Measurements from ENCODE around the gene IZUMO4.

Gene IZUMO4

DNA sequence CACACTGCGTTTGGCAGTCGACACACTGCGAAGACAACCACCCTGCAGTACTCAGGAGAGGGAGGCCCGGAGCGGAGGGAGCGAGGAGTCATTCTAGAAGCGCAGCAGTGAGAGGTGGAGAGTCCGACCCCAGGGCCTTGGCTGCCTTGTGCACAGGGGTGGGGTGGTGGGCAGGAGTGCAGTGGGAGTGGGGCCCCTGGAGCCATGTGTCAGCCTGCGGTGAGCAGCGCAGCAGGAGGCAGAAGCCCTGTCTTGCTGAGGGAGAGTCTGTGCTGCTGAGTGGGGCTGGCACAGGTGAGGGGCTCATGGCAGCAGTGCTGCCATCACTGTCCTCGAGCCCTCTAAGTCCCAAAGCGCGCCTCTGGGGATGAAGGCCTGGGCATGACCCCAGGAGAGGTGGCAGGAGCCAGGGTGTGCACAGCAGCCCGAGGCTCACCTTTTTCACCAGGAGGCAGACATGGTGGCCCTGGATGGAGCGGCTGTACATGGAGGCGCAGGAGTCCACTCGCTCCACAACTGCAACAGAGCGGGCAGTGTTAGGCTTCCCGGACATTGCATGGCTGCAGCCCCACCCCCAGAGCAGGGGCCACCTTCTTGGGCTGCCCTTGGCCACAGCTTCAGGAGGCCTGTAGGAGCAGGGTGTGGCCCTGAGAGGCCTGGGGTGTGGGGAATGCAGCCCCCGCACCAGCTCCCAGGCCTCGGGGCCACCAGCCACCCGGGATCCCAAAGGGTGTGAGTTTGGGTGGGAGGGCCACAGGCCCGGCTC lies 11.7 kb downstream of the IZUMO4 start:
- DNase-seq: no peak

DNA sequence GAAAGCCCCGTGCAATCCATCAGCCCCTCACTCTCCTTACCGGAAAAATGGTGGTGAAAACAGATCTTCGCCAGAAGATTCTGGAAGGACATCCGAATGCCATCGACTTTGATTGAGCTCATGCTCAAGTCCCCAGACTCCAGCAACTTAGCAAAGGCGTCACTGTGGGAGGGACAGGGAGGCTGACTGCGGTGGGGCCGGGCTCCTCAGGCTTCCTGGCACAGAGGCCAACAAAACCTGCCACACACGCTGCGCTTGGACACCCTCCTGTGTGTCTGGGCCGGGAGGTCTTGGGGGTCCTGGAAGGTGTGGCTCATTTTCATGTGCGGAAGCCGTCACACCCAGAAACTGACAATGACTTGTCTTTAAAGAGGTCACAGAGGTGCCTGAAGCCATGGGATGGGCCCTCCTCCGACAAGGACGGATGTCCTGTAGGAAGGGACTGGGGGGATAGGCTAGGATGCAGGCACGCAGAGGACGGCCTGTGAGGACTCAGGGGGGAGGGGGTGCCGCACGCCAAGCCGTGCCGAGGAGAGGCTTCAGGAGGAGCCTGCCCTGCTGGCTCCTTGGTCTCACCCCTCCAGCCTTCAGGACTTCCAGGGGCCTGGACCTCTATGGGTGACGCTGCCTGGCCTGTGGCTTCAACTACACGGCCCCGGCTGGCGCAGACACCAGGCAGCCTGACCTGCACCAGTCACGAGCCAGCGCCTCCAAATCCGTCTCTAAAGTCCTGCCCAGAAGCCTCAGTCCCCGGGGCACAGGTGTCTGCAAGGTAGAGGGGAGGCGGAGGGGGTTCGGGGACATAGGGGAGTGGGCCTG lies 12.5 kb downstream of the IZUMO4 start:
- no peak for DNase-seq

DNA sequence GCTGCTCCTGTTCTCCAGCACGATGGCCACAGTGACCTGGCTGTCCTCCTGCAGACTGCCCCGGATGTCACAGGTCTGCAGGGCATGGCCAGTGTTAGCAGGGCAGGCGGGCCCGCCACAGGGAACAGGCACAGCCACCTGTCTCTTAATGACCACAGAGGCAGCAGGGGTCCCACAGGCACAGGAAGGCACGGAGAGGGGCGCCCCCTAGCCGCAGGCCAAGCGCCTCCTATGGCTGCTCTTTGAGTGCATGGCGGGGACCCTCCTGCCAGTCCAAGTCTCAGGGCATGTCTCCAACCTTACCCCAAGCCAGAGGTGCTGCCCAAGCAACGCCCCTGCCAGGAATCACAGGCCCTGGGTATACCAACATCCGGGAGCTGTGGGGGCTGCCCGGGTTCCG lies 14.1 kb downstream of the IZUMO4 start:
- no peak for DNase-seq

DNA sequence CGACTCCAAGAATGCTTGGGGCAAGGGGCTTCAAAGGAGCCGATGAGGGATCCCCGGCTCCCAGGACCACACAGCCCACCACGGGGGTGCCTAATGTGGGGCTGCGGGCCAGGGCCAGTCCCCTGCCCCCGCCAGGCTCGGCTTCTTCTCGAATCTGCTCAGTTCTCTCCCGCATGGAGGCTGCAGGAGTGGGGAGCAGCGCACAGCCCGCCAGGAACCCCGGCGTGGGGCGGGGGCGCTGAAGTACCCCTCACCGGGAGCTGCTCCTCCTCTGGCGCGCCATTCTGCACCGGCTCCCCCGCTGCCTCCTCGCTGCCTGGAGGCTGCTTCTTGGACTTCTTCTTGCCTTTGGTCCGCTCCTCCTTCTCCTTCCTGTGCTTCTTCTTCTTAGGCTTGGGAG lies 14.7 kb downstream of the IZUMO4 start:
- no peak for DNase-seq

DNA sequence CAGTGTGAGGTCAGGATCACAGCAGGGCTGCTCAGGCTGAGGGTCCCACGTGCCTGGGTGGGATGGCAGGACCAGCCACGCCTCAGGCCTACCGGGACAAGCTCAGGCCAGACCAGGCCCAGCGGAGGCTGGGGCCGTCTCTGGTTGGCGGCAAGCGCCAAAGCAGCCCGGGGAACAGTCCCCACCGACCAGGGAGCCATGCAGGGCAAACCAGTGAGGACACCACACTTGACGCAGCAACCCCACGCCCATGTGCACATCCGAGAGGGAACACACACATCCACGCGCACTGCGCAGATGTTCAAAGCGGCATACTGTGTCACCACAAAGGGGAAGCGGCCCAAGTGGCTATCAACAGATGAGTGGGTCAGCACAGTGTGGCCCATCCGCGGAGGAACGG lies 15.2 kb downstream of the IZUMO4 start:
- no peak for DNase-seq

DNA sequence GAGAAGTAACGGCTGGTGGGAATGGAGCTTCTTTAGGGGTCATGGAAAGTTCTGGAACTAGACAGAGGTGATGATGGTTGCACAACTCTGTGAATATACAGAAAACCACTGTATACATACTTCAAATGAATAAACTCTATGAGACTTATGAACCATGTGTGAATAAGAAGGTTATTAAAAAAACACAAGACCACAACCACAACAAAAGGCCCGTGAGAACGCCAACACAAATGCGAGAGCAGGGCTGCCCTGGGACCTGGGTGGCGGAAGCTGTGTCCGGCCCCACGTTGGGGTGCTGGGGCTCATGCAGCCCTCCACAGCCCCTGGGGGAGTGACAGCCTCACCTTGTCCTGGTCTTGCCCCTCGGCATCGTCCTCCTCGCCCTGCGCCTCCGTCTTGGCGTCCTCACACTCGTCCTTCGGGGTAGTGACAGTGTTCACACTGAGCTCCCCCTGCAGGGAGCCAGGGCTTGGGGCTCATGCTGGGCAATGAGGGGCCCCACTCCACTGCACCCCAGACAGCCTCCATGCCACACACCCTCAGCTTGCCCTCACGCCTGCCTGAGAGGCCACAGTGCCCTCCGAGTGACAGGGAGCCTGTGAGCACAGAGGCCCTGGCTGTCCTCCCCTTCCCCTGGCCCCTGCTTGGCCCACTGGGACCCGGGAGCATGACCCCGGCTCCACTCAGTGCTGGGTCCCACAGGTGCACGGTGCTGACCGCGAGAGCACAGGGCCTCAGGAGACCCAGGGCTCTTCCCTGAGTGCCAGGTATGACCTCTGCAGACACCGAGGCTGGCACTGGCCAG lies 16.0 kb downstream of the IZUMO4 start:
- no peak for DNase-seq

DNA sequence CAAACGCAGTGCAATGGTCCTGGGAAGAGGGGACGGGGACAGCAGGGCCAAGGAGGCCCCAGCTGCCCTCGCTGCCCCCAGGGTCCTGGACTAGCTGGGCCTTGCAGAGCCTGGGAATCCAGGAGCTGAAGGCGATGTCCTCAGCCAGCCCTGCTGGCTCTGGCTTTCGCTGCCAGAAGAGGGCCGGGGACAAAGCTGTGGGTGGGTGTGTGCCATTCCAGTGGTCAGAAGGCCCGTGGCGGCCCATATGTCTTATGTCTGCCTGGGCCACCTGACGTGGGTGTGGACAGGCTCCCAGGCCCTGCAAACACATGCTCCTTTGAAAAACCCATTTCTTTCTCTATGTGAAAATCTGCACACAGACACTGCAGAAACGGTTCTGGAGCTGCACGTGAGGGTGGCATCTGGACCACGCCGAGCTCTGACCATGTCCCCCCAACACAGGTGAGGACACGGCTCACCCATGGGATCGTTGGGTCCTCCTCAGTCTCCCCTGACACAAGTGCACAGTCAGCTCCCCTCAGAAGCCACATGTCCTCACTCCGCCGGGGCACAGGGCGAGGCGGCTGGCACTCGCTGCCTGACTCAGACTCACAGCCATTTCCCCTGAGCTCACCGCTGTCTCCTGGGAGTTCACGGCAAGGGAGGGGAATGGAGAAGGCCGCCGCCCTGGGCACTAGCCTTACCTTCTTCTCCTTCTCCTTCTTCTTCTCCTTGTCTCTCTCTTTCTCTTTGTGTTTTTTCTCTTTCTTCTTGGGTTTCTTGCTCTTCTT lies 16.9 kb downstream of the IZUMO4 start:
- DNase-seq: no peak

DNA sequence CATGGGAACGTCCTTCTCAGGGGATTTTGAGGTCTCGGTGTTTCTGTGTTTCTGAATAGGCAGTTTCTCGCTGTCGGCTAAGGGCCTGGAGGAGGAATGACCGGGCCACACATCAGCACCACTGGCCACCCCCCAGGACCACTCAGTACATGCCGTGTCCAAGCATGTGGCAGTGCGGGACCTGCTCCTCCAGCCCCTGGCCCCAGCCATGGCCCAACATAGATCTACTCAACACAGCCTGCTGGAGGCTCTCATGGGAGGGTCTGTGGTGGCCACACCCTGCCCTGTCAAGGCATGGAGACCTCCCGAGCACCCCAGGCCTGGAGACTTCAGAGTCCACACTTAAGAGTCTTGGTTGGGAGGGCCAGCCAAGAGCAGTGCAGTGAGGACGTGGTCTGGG lies 17.5 kb downstream of the IZUMO4 start:
- no peak for DNase-seq

DNA sequence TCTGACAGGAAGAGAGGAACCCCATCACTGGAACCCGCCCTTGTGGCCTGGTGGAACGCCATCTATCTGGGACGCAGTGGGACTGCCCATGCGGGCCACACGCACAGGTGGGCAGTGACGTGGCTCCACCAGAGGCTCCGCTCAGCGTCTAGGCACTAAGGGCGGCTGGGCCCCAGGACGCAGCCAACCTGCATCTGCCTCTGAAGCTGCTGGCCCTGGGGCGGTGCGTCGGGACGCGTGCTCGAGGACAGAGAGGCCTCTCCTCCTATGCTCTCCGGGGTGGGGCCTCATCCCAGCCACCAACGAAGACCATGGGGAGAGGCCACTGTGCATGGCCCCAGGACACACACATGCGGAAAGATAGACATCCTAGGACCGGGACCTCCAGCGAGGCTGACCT lies 18.1 kb downstream of the IZUMO4 start:
- DNase-seq: no peak

DNA sequence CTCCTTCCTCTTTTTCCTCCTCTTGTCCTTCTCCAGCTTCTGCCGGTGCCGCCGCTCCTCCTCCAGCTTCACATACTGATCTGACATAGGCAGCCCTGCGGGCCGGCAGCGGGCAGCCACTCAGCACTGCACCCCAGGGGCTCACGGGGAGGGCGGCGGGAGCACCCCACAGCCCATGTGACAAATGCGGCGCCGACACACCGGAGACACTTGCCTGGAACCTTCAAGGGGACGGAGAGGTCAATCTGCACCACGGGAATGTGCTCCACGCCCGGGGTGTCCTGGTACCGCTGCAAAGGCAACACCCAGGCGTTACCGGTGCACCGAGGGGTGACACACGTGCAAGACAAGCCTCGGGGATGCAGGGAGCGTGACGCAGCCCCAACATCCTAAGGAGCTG lies 18.6 kb downstream of the IZUMO4 start:
- no peak for DNase-seq

DNA sequence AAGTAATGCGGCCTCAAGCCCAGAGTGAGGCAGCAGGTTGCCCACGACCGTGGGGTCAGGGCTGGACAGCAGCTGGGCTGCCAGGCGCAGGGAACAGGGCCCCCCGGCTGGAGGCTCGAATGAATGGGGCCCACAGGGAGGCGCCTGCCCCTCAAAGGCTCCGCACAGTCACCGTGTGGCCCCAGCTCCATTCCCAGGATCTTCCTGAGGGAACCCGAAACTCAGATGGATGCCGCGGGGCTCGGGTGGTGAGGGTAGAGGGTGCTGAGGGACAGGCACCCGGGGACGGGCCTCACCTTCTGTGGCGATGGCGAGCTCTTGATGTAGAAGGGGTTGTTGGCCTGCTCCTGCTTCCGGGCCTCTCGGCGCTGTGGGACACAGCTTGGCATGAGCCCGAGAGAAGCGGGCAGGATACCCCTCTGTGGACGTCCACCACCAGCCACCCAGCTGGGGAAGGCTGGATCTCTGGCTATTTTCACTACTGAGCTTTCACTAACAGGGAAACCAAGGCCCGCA lies 19.3 kb downstream of the IZUMO4 start:
- no peak for DNase-seq

DNA sequence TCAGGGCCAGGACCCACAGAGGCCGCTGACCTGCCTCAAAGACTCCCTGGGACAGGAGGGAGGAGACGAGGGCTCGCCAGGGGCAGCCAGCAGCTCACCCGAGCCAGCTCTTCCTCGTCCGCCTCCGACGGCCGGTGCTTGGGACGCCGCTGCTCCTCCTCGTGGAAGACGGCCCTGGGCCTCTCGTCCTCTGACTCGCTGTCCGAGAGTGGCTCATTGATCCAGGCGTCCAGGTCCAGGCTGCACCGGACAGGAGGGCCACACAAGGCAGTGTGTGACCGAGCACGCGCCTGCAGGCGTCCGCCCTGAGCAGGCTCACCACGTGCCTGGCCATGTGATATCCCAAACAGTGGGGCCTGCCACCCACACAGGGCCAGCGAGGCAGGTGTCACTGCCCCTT lies 19.8 kb downstream of the IZUMO4 start:
- no peak for DNase-seq

DNA sequence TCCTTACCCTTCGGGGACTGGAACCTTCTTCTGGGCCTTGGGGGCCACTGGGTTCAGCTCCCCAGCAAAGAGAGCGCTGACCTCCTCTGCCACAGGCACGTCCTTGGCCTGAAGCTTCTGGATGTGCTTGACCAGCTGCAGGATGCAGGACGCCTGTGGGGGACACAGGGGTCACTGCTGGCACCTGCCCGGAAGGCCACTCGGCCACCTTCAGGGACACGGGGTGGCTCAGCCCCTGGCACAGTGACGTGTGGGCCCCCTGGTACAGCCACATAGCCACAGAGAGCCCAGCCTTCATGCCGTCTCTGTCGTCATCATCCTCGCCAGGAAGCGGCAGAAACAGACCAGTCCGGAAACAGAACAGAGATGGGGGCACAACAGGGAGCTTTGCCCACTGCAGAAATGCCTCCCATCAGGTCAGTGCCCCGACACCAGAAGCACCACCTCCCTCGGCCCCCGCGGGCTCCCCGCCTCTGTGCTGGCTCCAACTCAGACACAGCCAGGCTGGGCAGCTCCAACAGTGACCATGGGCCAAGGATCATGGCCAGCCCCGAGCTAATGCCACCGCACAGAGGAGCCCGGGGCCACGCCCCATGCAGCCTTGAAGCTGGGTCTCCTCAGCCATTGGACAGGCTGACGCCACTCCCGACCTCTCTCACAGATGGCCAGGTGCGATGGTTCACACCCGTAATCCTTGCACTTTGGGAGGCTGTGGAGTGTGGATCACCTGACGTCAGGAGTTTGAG lies 20.7 kb downstream of the IZUMO4 start:
- no peak for DNase-seq

DNA sequence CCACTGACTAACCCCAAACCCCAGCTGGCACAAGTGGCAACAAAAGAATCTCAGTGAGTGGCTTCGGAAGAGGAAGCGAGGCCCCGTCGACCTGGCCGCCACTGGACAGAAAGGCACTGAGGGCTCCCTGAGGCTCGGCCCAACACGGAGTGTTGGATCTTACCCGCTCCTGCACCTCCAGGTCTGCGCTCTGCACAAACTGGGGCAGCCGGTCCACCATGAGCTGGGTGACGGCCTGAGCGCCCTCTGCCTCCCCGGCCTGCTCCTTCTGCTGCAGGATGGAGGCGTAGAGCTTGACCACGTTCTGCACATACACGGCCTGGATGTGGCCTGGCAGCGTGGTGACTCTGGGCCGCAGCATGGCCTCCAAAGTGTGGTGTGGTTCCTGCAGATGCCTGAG lies 21.7 kb downstream of the IZUMO4 start:
- no peak for DNase-seq

DNA sequence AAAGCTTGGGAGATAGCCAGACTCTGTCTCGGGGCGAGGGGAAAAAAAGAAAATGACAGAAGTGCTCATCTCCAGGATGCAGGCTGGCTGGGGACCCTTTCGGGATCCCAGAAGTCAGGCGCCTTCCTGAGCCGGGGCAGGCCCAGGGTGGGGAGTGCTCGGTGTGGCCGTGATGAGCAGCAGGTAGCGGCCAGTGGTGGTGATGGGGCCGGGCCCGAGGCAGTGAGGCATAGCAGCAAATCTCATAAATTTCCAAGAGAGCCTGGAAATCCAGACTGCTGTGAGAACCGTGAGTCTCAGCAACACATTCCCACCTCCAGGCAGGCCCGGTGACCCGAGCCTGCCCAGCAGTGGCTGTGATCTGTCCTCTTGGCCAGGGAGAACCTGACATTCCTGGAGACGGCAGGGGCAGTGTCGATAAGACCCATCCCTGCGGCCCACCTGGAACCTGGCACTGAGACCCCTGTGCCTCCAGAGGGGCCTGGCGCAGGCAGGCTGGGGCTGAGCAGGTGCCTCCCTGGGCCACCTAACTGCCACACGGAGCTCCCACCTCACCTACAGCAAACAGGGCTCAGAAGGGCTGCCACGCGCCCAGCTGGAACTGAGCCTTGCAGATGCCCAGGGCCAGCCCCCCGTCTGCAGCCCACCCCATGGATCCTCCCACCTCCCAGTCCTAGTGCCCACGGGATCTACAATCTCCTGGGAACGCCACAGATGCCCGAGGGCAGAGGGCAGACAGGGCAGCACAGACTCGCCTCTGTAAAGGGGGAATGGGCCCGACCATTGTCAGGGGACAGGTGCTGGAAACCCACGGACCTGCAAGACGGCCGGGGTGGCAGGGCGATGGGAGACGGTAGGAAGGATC lies 23.4 kb downstream of the IZUMO4 start:
- no peak for DNase-seq

DNA sequence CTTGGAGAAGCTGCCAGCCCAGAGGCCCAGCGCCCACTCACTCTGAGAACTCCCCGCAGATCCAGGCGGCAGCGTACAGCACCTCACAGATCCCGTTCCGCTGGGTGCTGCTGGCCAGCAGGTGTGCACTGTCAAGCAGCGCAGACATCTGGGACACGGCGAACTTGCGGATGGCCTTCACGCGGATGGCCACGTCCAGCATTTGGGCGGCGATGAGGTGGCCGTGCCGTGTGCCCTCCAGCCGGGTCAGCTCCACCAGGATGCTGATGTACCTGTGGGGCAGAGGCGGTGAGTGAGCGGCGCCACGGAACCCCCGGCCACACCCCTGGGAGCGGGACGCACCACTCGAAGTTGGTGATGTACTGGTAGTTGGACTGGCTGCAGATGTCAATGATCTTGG lies 24.1 kb downstream of the IZUMO4 start:
- no peak for DNase-seq

DNA sequence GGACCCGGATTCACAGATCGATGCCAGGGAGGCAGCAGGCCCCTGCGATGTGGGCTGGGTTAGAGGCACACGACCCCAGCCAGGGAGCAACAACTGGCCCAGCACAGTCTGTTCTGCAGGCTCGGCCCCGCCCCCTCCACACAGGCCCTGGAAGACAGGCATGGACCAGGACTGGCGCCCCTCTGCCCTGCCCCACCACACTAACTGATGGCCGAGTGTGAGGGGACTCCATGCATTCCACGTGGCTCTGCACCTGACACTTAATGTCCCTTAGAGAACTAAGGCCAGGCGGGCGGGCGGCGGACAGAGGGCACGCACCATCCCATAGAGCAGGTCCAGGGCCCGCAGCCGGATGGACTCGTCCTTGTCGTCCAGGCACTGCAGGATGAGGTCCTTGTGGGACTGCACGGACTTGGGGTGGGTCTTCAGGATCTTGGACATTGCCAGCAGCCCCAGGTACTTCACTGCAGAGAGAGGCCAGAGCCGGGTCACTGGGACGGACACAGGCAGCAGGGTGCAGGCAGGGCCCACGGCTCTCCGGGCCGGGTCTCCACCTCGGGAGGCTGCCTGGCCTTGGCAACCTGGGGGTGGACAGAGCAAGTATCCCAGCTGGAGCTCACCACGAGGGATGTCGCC lies 24.8 kb downstream of the IZUMO4 start:
- DNase-seq: no peak

DNA sequence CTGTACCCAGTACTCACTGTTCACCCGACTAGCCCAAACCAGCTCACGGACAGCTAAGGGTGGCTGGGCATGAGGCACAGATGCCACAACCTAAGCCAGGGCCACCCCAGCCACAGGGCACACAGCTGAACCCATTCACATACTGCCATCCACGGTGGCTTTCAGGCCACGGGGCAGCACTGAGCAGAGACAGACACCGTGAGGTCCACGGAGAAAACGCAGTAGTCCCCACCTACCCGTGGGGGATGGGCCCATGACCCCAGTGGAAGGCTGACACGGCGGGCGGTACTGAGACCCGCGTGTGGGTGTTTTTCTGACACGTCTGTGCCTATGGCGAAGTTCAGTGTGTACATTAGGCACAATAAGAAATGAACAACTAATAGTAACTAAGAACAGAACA lies 25.5 kb downstream of the IZUMO4 start:
- DNase-seq: no peak

DNA sequence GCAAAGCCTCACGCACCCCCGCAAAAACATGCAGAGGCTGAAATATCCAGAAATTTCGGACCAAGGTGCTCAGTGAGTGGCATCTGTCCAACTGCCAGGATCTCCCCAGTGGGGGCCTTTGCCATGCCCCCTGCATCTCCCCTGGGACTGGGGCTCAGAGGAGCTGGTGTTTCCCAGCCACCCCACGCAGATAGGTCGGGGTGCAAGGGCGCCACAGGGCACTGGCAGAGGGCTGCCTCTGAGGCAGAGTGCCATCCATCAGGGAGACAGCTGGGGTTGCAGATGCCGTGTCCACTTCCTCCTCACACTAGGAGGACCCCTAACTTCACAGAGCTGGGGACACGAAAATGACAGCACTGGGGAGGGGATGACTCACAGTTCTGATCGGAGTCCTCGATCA lies 26.3 kb downstream of the IZUMO4 start:
- DNase-seq: no peak

Data from right kidney (tissue), 1 donor.